HG03045 (cell line): ENCODE results near the gene SLC2A1.

Experiments used
- ATAC-seq: cut with Tn5 transposase; IDR thresholded peaks from one replicate; pipeline ENCODE4 v1.9.1; 2021; ENCODE audit warnings: mild to moderate bottlenecking, moderate library complexity; ENCODE audit not compliant: unreplicated experiment

Gene SLC2A1

GRCh38 chr1:42958488-42959319 is at the start of gene SLC2A1:
Gene SLC2A1, minus strand, starts transcription at chr1:42958868. Its CDS starts 217 bp downstream, at chr1:42958651.
- ATAC-seq = peak; percentile 84

- no peak for ATAC-seq
Observed at GRCh38 chr1:43007377-43008114, 48.9 kb upstream of the SLC2A1 start.

GRCh38 chr1:43005460-43006361 is 47.0 kb upstream of the SLC2A1 start:
- ATAC-seq = no peak

GRCh38 chr1:43004587-43005459 is 46.2 kb upstream of the SLC2A1 start:
- no peak for ATAC-seq

GRCh38 chr1:43002766-43003165 is 44.1 kb upstream of the SLC2A1 start:
- no peak for ATAC-seq

- no peak for ATAC-seq
Observed at GRCh38 chr1:43002116-43002515, 43.4 kb upstream of the SLC2A1 start.

- no peak for ATAC-seq
Observed at GRCh38 chr1:43001434-43001833, 42.8 kb upstream of the SLC2A1 start.

- ATAC-seq = no peak
Observed at GRCh38 chr1:43000271-43000670, 41.6 kb upstream of the SLC2A1 start.

GRCh38 chr1:42999308-42999707 is 40.6 kb upstream of the SLC2A1 start:
- no peak for ATAC-seq

GRCh38 chr1:42998386-42998785 is 39.7 kb upstream of the SLC2A1 start:
- ATAC-seq = no peak

- ATAC-seq = no peak
Observed at GRCh38 chr1:42996384-42996970, 37.8 kb upstream of the SLC2A1 start.

- ATAC-seq = no peak
Observed at GRCh38 chr1:42993502-42994136, 35.0 kb upstream of the SLC2A1 start.

GRCh38 chr1:42992054-42992571 is 33.4 kb upstream of the SLC2A1 start:
- ATAC-seq = no peak

- ATAC-seq = no peak
Observed at GRCh38 chr1:42990757-42991346, 32.2 kb upstream of the SLC2A1 start.

GRCh38 chr1:42983693-42984092 is 25.0 kb upstream of the SLC2A1 start:
- ATAC-seq = no peak

- no peak for ATAC-seq
Observed at GRCh38 chr1:42983253-42983652, 24.6 kb upstream of the SLC2A1 start.

GRCh38 chr1:42982641-42983040 is 24.0 kb upstream of the SLC2A1 start:
- no peak for ATAC-seq

GRCh38 chr1:42981871-42982270 is 23.2 kb upstream of the SLC2A1 start:
- ATAC-seq = no peak
